SK-N-SH (cell line): ENCODE results near the gene DUSP9. TPM values are rescaled to one million over a fixed set of nuclear protein-coding genes. Genes with fewer than 3 reads are reported as not detected.

Source experiments
- CTCF ChIA-PET: fragments of 300-600, 350-600 bp; formaldehyde crosslinking; extraction: SDS; loops from one replicate; lab custom pipeline; 2021; lab: Yijun Ruan, JAX
- POLR2A ChIA-PET: fragments of 350-600 bp; sonication (Branson Sonifier 250); formaldehyde crosslinking; extraction: SDS; loops from one replicate; lab custom pipeline; 2020; ENCODE audit warnings: antibody characterized with exemption, inconsistent platforms; lab: Yijun Ruan, JAX
- DNase-seq: peaks from one replicate; pipeline ENCODE4 v3.0.0; 2012
- H2AFZ ChIP-seq: fragments of 200-600 bp; sonication (generic); 2 replicates; pipeline ENCODE4 v1.8.1; 2016; ENCODE audit warnings: antibody characterized with exemption, mild to moderate bottlenecking, low read depth
- H3F3A ChIP-seq: fragments of 200-600 bp; sonication (generic); replicated peaks from 2 replicates; pipeline ENCODE3; 2016; ENCODE audit warnings: antibody characterized with exemption, mild to moderate bottlenecking; ENCODE audit not compliant: insufficient read depth
- H3K27ac ChIP-seq, 2 experiments: fragments of 200-500 bp in 1 of 2; fragments of 200-600 bp in 1 of 2; sonication (Bioruptor generic) in 1 of 2; sonication (generic), shearing (Covaris generic) in 1 of 2; 2 replicates each; pipeline versions ENCODE4 v1.5.1 to v1.6.1; 2014 to 2016; ENCODE audit warnings: low read depth in 2 of 2, inconsistent platforms in 1 of 2, low read length in 1 of 2, mild to moderate bottlenecking in 1 of 2, mixed read lengths in 1 of 2
- H3K27me3 ChIP-seq: fragments of 200-600 bp; sonication (generic), shearing (Covaris generic); 2 replicates; pipeline ENCODE4 v1.6.1; 2016; ENCODE audit warnings: mixed run types; ENCODE audit not compliant: insufficient read depth
- H3K36me3 ChIP-seq, 2 experiments: fragments of 200-500 bp in 1 of 2; fragments of 200-600 bp in 1 of 2; sonication (Bioruptor generic) in 1 of 2; sonication (generic) in 1 of 2; replicated peaks in 1 of 2; 2 replicates each; pipeline versions ENCODE3 to v1.5.1; 2014 to 2016; ENCODE audit warnings: low read length in 1 of 2, mild to moderate bottlenecking in 1 of 2; ENCODE audit not compliant: insufficient read depth in 2 of 2, control insufficient read depth in 1 of 2
- H3K4me1 ChIP-seq, 2 experiments: fragments of 200-500 bp in 1 of 2; fragments of 200-600 bp in 1 of 2; sonication (Bioruptor generic) in 1 of 2; sonication (generic), shearing (Covaris generic) in 1 of 2; 2 replicates each; pipeline versions ENCODE4 v1.5.1 to v1.6.1; 2014 to 2016; ENCODE audit warnings: low read depth in 1 of 2, low read length in 1 of 2, mixed run types in 1 of 2; ENCODE audit not compliant: insufficient read depth in 2 of 2, control insufficient read depth in 1 of 2
- H3K4me2 ChIP-seq: fragments of 200-600 bp; sonication (generic), shearing (Covaris generic); 2 replicates; pipeline ENCODE4 v1.6.1; 2017; ENCODE audit warnings: mixed run types
- H3K4me3 ChIP-seq, 2 experiments: fragments of 200-500 bp in 1 of 2; fragments of 200-600 bp in 1 of 2; sonication (Bioruptor generic) in 1 of 2; sonication (generic), shearing (Covaris generic) in 1 of 2; 2 replicates each; pipeline versions ENCODE4 v1.5.1 to v1.8.1; 2014 to 2016; ENCODE audit warnings: low read depth in 2 of 2, inconsistent platforms in 1 of 2, low read length in 1 of 2, mild to moderate bottlenecking in 1 of 2, mixed read lengths in 1 of 2, moderate library complexity in 1 of 2
- H3K79me2 ChIP-seq: fragments of 200-600 bp; sonication (generic); 2 replicates; pipeline ENCODE4 v1.8.1; 2017; ENCODE audit warnings: mild to moderate bottlenecking; ENCODE audit not compliant: insufficient read depth
- H3K9ac ChIP-seq: fragments of 200-600 bp; sonication (generic); 2 replicates; pipeline ENCODE4 v1.6.1; 2017; ENCODE audit warnings: mixed run types
- H3K9me2 ChIP-seq: fragments of 200-600 bp; sonication (generic); 2 replicates; pipeline ENCODE4 v1.6.1; 2017; ENCODE audit warnings: mixed run types
- H3K9me3 ChIP-seq: fragments of 200-600 bp; sonication (generic); 2 replicates; pipeline ENCODE4 v1.6.1; 2017; ENCODE audit warnings: mixed run types, mild to moderate bottlenecking, moderate library complexity
- H4K20me1 ChIP-seq: fragments of 200-600 bp; sonication (generic); 2 replicates; pipeline ENCODE4 v1.6.1; 2017; ENCODE audit warnings: mild to moderate bottlenecking, mixed run types; ENCODE audit not compliant: insufficient read depth
- ELF1 ChIP-seq: IDR thresholded peaks from 2 replicates; pipeline ENCODE4 v1.4.0; 2012
- EP300 ChIP-seq, 2 experiments: IDR thresholded peaks; 2 replicates each; pipeline versions ENCODE4 v1.4.0 to v1.6.1; 2012; ENCODE audit warnings: borderline replicate concordance in 1 of 2, low read depth in 1 of 2, low read length in 1 of 2
- FOXM1 ChIP-seq: IDR thresholded peaks from 2 replicates; pipeline ENCODE4 v1.4.0; 2012; ENCODE audit warnings: low read depth, mild to moderate bottlenecking
- GABPA ChIP-seq: IDR thresholded peaks from 2 replicates; pipeline ENCODE4 v1.4.0; 2012; ENCODE audit warnings: low read depth, mild to moderate bottlenecking
- JUND ChIP-seq: IDR thresholded peaks from 2 replicates; pipeline ENCODE4 v1.4.0; 2012
- MXI1 ChIP-seq: IDR thresholded peaks from 2 replicates; pipeline ENCODE4 v1.6.1; 2012; ENCODE audit warnings: mild to moderate bottlenecking, low read depth, low read length, improper control_type of control experiment
- NRF1 ChIP-seq: IDR thresholded peaks from 2 replicates; pipeline ENCODE4 v1.6.1; 2012; ENCODE audit warnings: low read depth, mild to moderate bottlenecking, low read length
- POLR2AphosphoS5 ChIP-seq: IDR thresholded peaks from 2 replicates; pipeline ENCODE4 v1.6.1; 2012; ENCODE audit warnings: low read depth, low read length
- RAD21 ChIP-seq: IDR thresholded peaks from 2 replicates; pipeline ENCODE4 v1.6.1; 2012; ENCODE audit warnings: mild to moderate bottlenecking, low read length
- RCOR1 ChIP-seq: fragments of 150-350 bp; IDR thresholded peaks from 2 replicates; pipeline ENCODE4 v1.6.1; 2017; ENCODE audit warnings: antibody characterized with exemption, low read length
- SIN3A ChIP-seq: IDR thresholded peaks from 2 replicates; pipeline ENCODE4 v1.6.1; 2012; ENCODE audit warnings: low read depth, mild to moderate bottlenecking, low read length, moderate library complexity, borderline replicate concordance
- SMC3 ChIP-seq: IDR thresholded peaks from 2 replicates; pipeline ENCODE4 v1.6.1; 2012; ENCODE audit warnings: low read depth, low read length, improper control_type of control experiment
- TAF1 ChIP-seq: IDR thresholded peaks from 2 replicates; pipeline ENCODE4 v1.6.1; 2012; ENCODE audit warnings: low read depth, mild to moderate bottlenecking, low read length, moderate library complexity, borderline replicate concordance
- TCF12 ChIP-seq: IDR thresholded peaks from 2 replicates; pipeline ENCODE4 v1.4.0; 2012
- YY1 ChIP-seq: IDR thresholded peaks from 2 replicates; pipeline ENCODE4 v1.4.0; 2012; ENCODE audit warnings: low read depth, mild to moderate bottlenecking
- WGBS: methylation state at CpG from one replicate; pipeline ENCODE4 v1.1.6; 2017; ENCODE audit warnings: low lambda C conversion rate; 5-methylcytosine and 5-hydroxymethylcytosine counted together
- polyA plus RNA-seq, 3 experiments: library from polyadenylated mRNA; depleted of rRNA; stranded (reverse); fragments of >200 nt; gene quantifications; 2 replicates each; pipeline ENCODE4 v1.2.3, GENCODE V29; 2012
- TF ChIP-seq, protein P1 (sequence below): IDR thresholded peaks from 2 replicates; pipeline ENCODE4; 2012
- TF ChIP-seq, protein P2 (sequence below): IDR thresholded peaks from 2 replicates; pipeline ENCODE4 v1.4.0; 2012; ENCODE audit warnings: low read depth, borderline replicate concordance
- TF ChIP-seq, protein P3 (sequence below): IDR thresholded peaks from 2 replicates; pipeline ENCODE4 v1.4.0; 2012; ENCODE audit warnings: low read depth
- TF ChIP-seq, protein P4 (sequence below): IDR thresholded peaks from 2 replicates; pipeline ENCODE4 v1.6.1; 2012; ENCODE audit warnings: mild to moderate bottlenecking, low read depth, low read length, moderate library complexity

DUSP9 gene
- polyA plus RNA-seq, 1 of the 3 experiments (the other 2 are of a cell fraction), result 0.05 TPM

DNA sequence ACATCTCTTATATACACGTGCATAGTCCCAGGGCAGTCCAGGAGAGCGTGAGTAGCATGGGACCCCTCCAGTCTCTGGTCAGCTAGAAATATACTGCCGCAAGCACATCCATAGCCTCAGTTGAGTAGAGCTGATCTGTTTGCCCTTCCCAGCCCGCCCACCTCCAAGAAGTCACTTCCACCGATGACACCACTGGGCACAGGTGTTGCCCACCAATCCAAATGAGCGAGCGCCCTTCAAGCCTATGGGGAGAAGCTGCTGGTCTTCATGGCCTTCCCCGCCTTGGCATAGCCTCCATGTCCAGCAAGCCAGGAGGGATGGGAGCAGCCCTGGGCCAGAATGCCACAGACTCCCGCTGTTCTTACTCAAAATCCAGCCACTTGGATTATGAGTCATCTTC is 10.2 kb downstream of the DUSP9 start:
- H3K9me2 ChIP-seq, result no peaks in the 10 kb centered on the region
- TF ChIP-seq TAF1, result no peak
- TF ChIP-seq FOXM1, result no peak
- no peak for TF ChIP-seq JUND
- TF ChIP-seq YY1, result no peak
- no peak for TF ChIP-seq TCF12
- TF ChIP-seq, protein P1, sequence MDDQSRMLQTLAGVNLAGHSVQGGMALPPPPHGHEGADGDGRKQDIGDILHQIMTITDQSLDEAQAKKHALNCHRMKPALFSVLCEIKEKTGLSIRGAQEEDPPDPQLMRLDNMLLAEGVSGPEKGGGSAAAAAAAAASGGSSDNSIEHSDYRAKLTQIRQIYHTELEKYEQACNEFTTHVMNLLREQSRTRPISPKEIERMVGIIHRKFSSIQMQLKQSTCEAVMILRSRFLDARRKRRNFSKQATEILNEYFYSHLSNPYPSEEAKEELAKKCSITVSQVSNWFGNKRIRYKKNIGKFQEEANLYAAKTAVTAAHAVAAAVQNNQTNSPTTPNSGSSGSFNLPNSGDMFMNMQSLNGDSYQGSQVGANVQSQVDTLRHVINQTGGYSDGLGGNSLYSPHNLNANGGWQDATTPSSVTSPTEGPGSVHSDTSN, result no peak
- no peak for TF ChIP-seq SIN3A
- TF ChIP-seq MXI1, result no peak
- no peak for TF ChIP-seq POLR2AphosphoS5
- H3F3A ChIP-seq, result no peaks in the 10 kb centered on the region
- ChIA-PET POLR2A (no interaction called here), CTCF (interaction anchor here (1.3 to 7.9 kb wide), 4 partner anchors 10 to 118 kb away, joined by 7 to 55 read pairs (median 10); no protein-coding TSS in a partner anchor)
- DNase-seq, result no peak
- H3K9ac ChIP-seq, result no peak overlapping the region
- H4K20me1 ChIP-seq, result no peaks in the 10 kb centered on the region
- no peaks in the 10 kb centered on the region for H3K79me2 ChIP-seq
- H3K36me3 ChIP-seq, result no peaks in the 10 kb centered on the region
- H3K9me3 ChIP-seq, result no peaks in the 10 kb centered on the region
- no peaks in the 10 kb centered on the region for H3K4me1 ChIP-seq
- no peak overlapping the region for H3K4me2 ChIP-seq
- H3K27me3 ChIP-seq, result peaks cover 10% of the 10 kb centered on the region; the same call in 1 of the 2 replicates
- WGBS, result 26% methylated on average over 8 of the region's 9 CpGs
- no peak overlapping the region for H2AFZ ChIP-seq
- H3K27ac ChIP-seq, result no peak overlapping the region
- H3K4me3 ChIP-seq, result no peak overlapping the region

DNA sequence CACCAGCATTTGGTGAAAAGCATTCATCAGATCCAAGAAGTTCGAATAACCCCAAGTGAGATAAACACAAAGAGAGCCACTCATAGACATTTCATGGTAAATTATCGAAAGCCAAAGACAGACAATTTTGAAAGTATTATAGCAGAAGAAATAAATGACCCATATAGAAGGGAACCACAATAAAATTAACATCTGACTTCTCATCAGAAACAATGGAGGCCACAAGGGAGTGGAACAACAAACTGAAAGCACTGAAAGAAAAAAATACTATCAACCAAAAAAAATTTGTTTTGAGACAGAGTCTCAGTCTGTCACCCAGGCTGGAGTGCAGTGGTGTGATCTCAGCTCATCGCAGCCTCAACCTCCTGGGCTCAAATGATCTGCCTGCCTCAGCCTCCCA is 12.3 kb downstream of the DUSP9 start:
- no peaks in the 10 kb centered on the region for H3K36me3 ChIP-seq
- DNase-seq, result no peak
- H4K20me1 ChIP-seq, result no peaks in the 10 kb centered on the region
- H3K9me3 ChIP-seq, result no peaks in the 10 kb centered on the region
- CTCF ChIA-PET, result interaction anchor here (1.1 to 7.9 kb wide), 2 partner anchors 8 to 152 kb away, joined by 3 to 55 read pairs; no protein-coding TSS in a partner anchor
- POLR2A ChIA-PET, result no interaction called here
- no peaks in the 10 kb centered on the region for H3K9me2 ChIP-seq
- H3F3A ChIP-seq, result no peaks in the 10 kb centered on the region
- TF ChIP-seq RCOR1, result no peak
- no peak for TF ChIP-seq SIN3A
- TF ChIP-seq ELF1, result no peak
- TF ChIP-seq, protein P2, sequence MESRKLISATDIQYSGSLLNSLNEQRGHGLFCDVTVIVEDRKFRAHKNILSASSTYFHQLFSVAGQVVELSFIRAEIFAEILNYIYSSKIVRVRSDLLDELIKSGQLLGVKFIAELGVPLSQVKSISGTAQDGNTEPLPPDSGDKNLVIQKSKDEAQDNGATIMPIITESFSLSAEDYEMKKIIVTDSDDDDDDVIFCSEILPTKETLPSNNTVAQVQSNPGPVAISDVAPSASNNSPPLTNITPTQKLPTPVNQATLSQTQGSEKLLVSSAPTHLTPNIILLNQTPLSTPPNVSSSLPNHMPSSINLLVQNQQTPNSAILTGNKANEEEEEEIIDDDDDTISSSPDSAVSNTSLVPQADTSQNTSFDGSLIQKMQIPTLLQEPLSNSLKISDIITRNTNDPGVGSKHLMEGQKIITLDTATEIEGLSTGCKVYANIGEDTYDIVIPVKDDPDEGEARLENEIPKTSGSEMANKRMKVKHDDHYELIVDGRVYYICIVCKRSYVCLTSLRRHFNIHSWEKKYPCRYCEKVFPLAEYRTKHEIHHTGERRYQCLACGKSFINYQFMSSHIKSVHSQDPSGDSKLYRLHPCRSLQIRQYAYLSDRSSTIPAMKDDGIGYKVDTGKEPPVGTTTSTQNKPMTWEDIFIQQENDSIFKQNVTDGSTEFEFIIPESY, result no peak
- TF ChIP-seq POLR2AphosphoS5, result no peak
- TF ChIP-seq NRF1, result no peak
- TF ChIP-seq, protein P3, sequence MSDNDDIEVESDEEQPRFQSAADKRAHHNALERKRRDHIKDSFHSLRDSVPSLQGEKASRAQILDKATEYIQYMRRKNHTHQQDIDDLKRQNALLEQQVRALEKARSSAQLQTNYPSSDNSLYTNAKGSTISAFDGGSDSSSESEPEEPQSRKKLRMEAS, result no peak
- no peak for TF ChIP-seq SMC3
- no peak for TF ChIP-seq EP300 (IDR thresholded peaks at IDR 0.05; ENCODE audit: borderline replicate concordance in 1 of 2, low read depth in 1 of 2, low read length in 1 of 2)
- TF ChIP-seq, protein P4, sequence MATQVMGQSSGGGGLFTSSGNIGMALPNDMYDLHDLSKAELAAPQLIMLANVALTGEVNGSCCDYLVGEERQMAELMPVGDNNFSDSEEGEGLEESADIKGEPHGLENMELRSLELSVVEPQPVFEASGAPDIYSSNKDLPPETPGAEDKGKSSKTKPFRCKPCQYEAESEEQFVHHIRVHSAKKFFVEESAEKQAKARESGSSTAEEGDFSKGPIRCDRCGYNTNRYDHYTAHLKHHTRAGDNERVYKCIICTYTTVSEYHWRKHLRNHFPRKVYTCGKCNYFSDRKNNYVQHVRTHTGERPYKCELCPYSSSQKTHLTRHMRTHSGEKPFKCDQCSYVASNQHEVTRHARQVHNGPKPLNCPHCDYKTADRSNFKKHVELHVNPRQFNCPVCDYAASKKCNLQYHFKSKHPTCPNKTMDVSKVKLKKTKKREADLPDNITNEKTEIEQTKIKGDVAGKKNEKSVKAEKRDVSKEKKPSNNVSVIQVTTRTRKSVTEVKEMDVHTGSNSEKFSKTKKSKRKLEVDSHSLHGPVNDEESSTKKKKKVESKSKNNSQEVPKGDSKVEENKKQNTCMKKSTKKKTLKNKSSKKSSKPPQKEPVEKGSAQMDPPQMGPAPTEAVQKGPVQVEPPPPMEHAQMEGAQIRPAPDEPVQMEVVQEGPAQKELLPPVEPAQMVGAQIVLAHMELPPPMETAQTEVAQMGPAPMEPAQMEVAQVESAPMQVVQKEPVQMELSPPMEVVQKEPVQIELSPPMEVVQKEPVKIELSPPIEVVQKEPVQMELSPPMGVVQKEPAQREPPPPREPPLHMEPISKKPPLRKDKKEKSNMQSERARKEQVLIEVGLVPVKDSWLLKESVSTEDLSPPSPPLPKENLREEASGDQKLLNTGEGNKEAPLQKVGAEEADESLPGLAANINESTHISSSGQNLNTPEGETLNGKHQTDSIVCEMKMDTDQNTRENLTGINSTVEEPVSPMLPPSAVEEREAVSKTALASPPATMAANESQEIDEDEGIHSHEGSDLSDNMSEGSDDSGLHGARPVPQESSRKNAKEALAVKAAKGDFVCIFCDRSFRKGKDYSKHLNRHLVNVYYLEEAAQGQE, result no peak
- no peak for TF ChIP-seq JUND
- no peak for TF ChIP-seq RAD21
- TF ChIP-seq GABPA, result no peak
- TF ChIP-seq TCF12, result no peak
- TF ChIP-seq MXI1, result no peak
- WGBS, result 33% methylated on average over 2 of the region's 3 CpGs
- no peak overlapping the region for H2AFZ ChIP-seq
- H3K4me2 ChIP-seq, result no peak overlapping the region
- H3K4me1 ChIP-seq, result no peaks in the 10 kb centered on the region
- no peak overlapping the region for H3K4me3 ChIP-seq
- H3K79me2 ChIP-seq, result no peaks in the 10 kb centered on the region
- H3K9ac ChIP-seq, result no peak overlapping the region
- H3K27ac ChIP-seq, result no peak overlapping the region
- H3K27me3 ChIP-seq, result peaks cover 10% of the 10 kb centered on the region; the same call in 1 of the 2 replicates
